Trophoblast cell (in vitro differentiated cells and primary cell): ENCODE measurements around the gene SOX2.

ENCODE experiments used
- DNase-seq, 2 donors: peaks; one replicate each; pipeline ENCODE4 v3.0.0-alpha.2; 2016
- H2AFZ ChIP-seq: 2 replicates; pipeline ENCODE4 v1.6.1; 2013; ENCODE audit warnings: low read length, moderate library complexity, mild to moderate bottlenecking; ENCODE audit not compliant: insufficient read depth, poor library complexity
- H2AK5ac ChIP-seq: 2 replicates; pipeline ENCODE4 v1.6.1; 2013; ENCODE audit warnings: mild to moderate bottlenecking, low read length
- H2BK120ac ChIP-seq: 2 replicates; pipeline ENCODE4 v1.6.1; 2013; ENCODE audit warnings: low read length, mild to moderate bottlenecking, moderate library complexity; ENCODE audit not compliant: insufficient read depth, poor library complexity
- H2BK12ac ChIP-seq: 2 replicates; pipeline ENCODE4 v1.6.1; 2013; ENCODE audit warnings: mild to moderate bottlenecking, low read length, moderate library complexity
- H2BK5ac ChIP-seq: 2 replicates; pipeline ENCODE4 v1.6.1; 2013; ENCODE audit warnings: low read length, low read depth, moderate library complexity, mild to moderate bottlenecking; ENCODE audit not compliant: poor library complexity
- H3K14ac ChIP-seq: 2 replicates; pipeline ENCODE4 v1.6.1; 2013; ENCODE audit warnings: mild to moderate bottlenecking, low read length
- H3K18ac ChIP-seq: 2 replicates; pipeline ENCODE4 v1.6.1; 2013; ENCODE audit warnings: mild to moderate bottlenecking, low read length
- H3K23ac ChIP-seq: 2 replicates; pipeline ENCODE4 v1.6.1; 2013; ENCODE audit warnings: low read length
- H3K27ac ChIP-seq: 2 replicates; pipeline ENCODE4 v1.5.1; 2013; ENCODE audit warnings: low read depth, mild to moderate bottlenecking, inconsistent platforms, low read length, moderate library complexity
- H3K27me3 ChIP-seq: 2 replicates; pipeline ENCODE4 v1.6.1; 2013; ENCODE audit warnings: inconsistent platforms, mild to moderate bottlenecking, low read length, moderate library complexity; ENCODE audit not compliant: insufficient read depth
- H3K36me3 ChIP-seq, 2 experiments: 1 replicate in 1 of 2; 2 replicates in 1 of 2; pipeline ENCODE4 v1.6.1; 2013; ENCODE audit warnings: low read length in 2 of 2, mild to moderate bottlenecking in 2 of 2, moderate library complexity in 1 of 2; ENCODE audit not compliant: insufficient read depth in 2 of 2, control insufficient read depth in 1 of 2
- H3K4ac ChIP-seq: 2 replicates; pipeline ENCODE4 v1.6.1; 2013; ENCODE audit warnings: low read depth, mild to moderate bottlenecking, low read length, moderate library complexity
- H3K4me1 ChIP-seq, 2 experiments: 1 replicate in 1 of 2; 2 replicates in 1 of 2; pipeline ENCODE4 v1.6.1; 2013; ENCODE audit warnings: low read length in 2 of 2, mild to moderate bottlenecking in 2 of 2, moderate library complexity in 1 of 2; ENCODE audit not compliant: insufficient read depth in 2 of 2, control insufficient read depth in 1 of 2
- H3K4me2 ChIP-seq: 2 replicates; pipeline ENCODE4 v1.6.1; 2013; ENCODE audit warnings: inconsistent platforms, mild to moderate bottlenecking, low read length, moderate library complexity
- H3K4me3 ChIP-seq: 2 replicates; pipeline ENCODE4 v1.5.1; 2013; ENCODE audit warnings: mild to moderate bottlenecking, low read depth, low read length, inconsistent platforms
- H3K79me1 ChIP-seq: one replicate; pipeline ENCODE4 v1.6.1; 2013; ENCODE audit warnings: low read length
- H3K79me2 ChIP-seq: 2 replicates; pipeline ENCODE4 v1.6.1; 2013; ENCODE audit warnings: low read length, mild to moderate bottlenecking; ENCODE audit not compliant: control insufficient read depth, insufficient read depth, poor library complexity
- H3K9ac ChIP-seq: 2 replicates; pipeline ENCODE4 v1.6.1; 2013; ENCODE audit warnings: mild to moderate bottlenecking, low read length
- H3K9me3 ChIP-seq: 2 replicates; pipeline ENCODE4 v1.6.1; 2013; ENCODE audit warnings: low read depth, mild to moderate bottlenecking, control low read depth, inconsistent platforms, low read length; ENCODE audit not compliant: insufficient read depth
- H4K12ac ChIP-seq: 2 replicates; pipeline ENCODE4 v1.6.1; 2013; ENCODE audit warnings: low read depth, mild to moderate bottlenecking, low read length, moderate library complexity
- H4K8ac ChIP-seq: 2 replicates; pipeline ENCODE4 v1.6.1; 2013; ENCODE audit warnings: low read depth, mild to moderate bottlenecking, low read length, moderate library complexity
- H4K91ac ChIP-seq: one replicate; pipeline ENCODE4 v1.6.1; 2013; ENCODE audit warnings: low read depth, mild to moderate bottlenecking, low read length, moderate library complexity
- WGBS: extraction: QIAGEN DNeasy Blood & Tissue Kit; methylation state at CpG from one replicate; pipeline ENCODE4 v1.1.7; 2013; ENCODE audit warnings: missing lambda C conversion rate; ENCODE audit not compliant: insufficient read length, insufficient coverage; ENCODE audit errors: extremely low coverage; 5-methylcytosine and 5-hydroxymethylcytosine counted together

The SOX2 gene

GRCh38 chr3:181713280-181713647 is 1.5 kb downstream of the SOX2 start:
- H3K4me3 ChIP-seq, result peak overlapping the region; percentile 72
- no peaks in the 10 kb centered on the region for H3K36me3 ChIP-seq
- H2BK120ac ChIP-seq, result no peak overlapping the region
- H2BK12ac ChIP-seq, result no peak overlapping the region
- peaks cover 12 to 16% of the 10 kb centered on the region in 2 experiments for H3K4me1 ChIP-seq
- H3K79me1 ChIP-seq, result no peaks in the 10 kb centered on the region
- H2BK5ac ChIP-seq, result no peak overlapping the region
- H3K4me2 ChIP-seq, result peak overlapping the region; percentile 98
- H3K79me2 ChIP-seq, result no peaks in the 10 kb centered on the region
- H2AFZ ChIP-seq, result no peak overlapping the region
- no peak overlapping the region for H3K18ac ChIP-seq
- H4K8ac ChIP-seq, result no peak overlapping the region
- no peak for DNase-seq
- no peak overlapping the region for H2AK5ac ChIP-seq
- H3K9ac ChIP-seq, result no peak overlapping the region
- peaks cover 23% of the 10 kb centered on the region for H3K27me3 ChIP-seq
- H3K14ac ChIP-seq, result no peak overlapping the region
- no peak overlapping the region for H4K12ac ChIP-seq
- H4K91ac ChIP-seq, result no peak overlapping the region
- no CpG with 5 or more reads among the region's 11 CpGs for WGBS
- H3K9me3 ChIP-seq, result peaks cover 3% of the 10 kb centered on the region
- no peak overlapping the region for H3K27ac ChIP-seq
- H3K23ac ChIP-seq, result no peak overlapping the region
- no peak overlapping the region for H3K4ac ChIP-seq

- Histone ChIP-seq H3K9me3 (peaks cover 3% of the 10 kb centered on the region), H2AFZ (no peak overlapping the region), H4K91ac (no peak overlapping the region), H4K8ac (no peak overlapping the region), H2BK120ac (no peak overlapping the region), H3K27me3 (peaks cover 23% of the 10 kb centered on the region), H3K4ac (no peak overlapping the region), H3K4me3 (no peak overlapping the region), H3K4me2 (no peak overlapping the region), H3K36me3 (no peaks in the 10 kb centered on the region), H2AK5ac (no peak overlapping the region), H3K4me1 (peaks cover 12 to 16% of the 10 kb centered on the region in 2 experiments), H2BK5ac (no peak overlapping the region), H3K79me1 (no peaks in the 10 kb centered on the region), H2BK12ac (no peak overlapping the region), H3K23ac (no peak overlapping the region), H3K9ac (no peak overlapping the region), H3K79me2 (no peaks in the 10 kb centered on the region), H4K12ac (no peak overlapping the region), H3K18ac (no peak overlapping the region), H3K14ac (no peak overlapping the region), H3K27ac (no peak overlapping the region)
- WGBS, result no CpG with 5 or more reads among the region's 13 CpGs
- DNase-seq, result no peak
These were observed 2.2 kb downstream of the SOX2 start for GRCh38 chr3:181713676-181714612.

- Histone ChIP-seq H2BK120ac (no peak overlapping the region), H3K27me3 (peaks cover 17% of the 10 kb centered on the region), H2BK5ac (no peak overlapping the region), H3K14ac (no peak overlapping the region), H4K12ac (no peak overlapping the region), H3K27ac (no peak overlapping the region), H3K4me1 (peaks cover 7 to 12% of the 10 kb centered on the region in 2 experiments), H3K23ac (no peak overlapping the region), H3K4ac (no peak overlapping the region), H3K79me1 (no peaks in the 10 kb centered on the region), H4K8ac (no peak overlapping the region), H2BK12ac (no peak overlapping the region), H3K9ac (no peak overlapping the region), H4K91ac (no peak overlapping the region), H3K18ac (no peak overlapping the region), H2AFZ (no peak overlapping the region), H3K36me3 (no peaks in the 10 kb centered on the region), H3K79me2 (no peaks in the 10 kb centered on the region), H3K9me3 (peaks cover 3% of the 10 kb centered on the region), H3K4me2 (no peak overlapping the region), H3K4me3 (no peak overlapping the region), H2AK5ac (no peak overlapping the region)
- no CpG with 5 or more reads among the region's 15 CpGs for WGBS
- no peak for DNase-seq
These were observed 4.0 kb downstream of the SOX2 start for GRCh38 chr3:181715571-181716340.

GRCh38 chr3:181716966-181717365 is 5.2 kb downstream of the SOX2 start:
- H3K9me3 ChIP-seq, result peaks cover 3% of the 10 kb centered on the region
- WGBS, result no CpG with 5 or more reads among the region's 5 CpGs
- no peak overlapping the region for H3K23ac ChIP-seq
- H2BK12ac ChIP-seq, result no peak overlapping the region
- no peak overlapping the region for H3K14ac ChIP-seq
- H2BK120ac ChIP-seq, result no peak overlapping the region
- H3K4me3 ChIP-seq, result no peak overlapping the region
- H3K18ac ChIP-seq, result no peak overlapping the region
- H3K4me2 ChIP-seq, result no peak overlapping the region
- H4K12ac ChIP-seq, result no peak overlapping the region
- H2AK5ac ChIP-seq, result no peak overlapping the region
- H4K91ac ChIP-seq, result no peak overlapping the region
- no peaks in the 10 kb centered on the region for H3K79me2 ChIP-seq
- peaks cover 4 to 6% of the 10 kb centered on the region in 2 experiments for H3K4me1 ChIP-seq
- H4K8ac ChIP-seq, result no peak overlapping the region
- H3K4ac ChIP-seq, result no peak overlapping the region
- DNase-seq, result no peak
- no peak overlapping the region for H3K27ac ChIP-seq
- H2AFZ ChIP-seq, result no peak overlapping the region
- H3K36me3 ChIP-seq, result no peaks in the 10 kb centered on the region
- no peaks in the 10 kb centered on the region for H3K79me1 ChIP-seq
- H3K9ac ChIP-seq, result no peak overlapping the region
- H2BK5ac ChIP-seq, result no peak overlapping the region
- peaks cover 17% of the 10 kb centered on the region for H3K27me3 ChIP-seq
